NCI-H226 (cell line): Measurements from ENCODE around the gene GBX2.

Source experiments
- DNase-seq: peaks from one replicate; pipeline ENCODE4 v3.0.0-alpha.2; 2015

Gene GBX2

GRCh38 chr2:236168110-236169080 lies at the start of gene GBX2:
Gene GBX2, minus strand, starts transcription at chr2:236168386. Its CDS starts 415 bp downstream, at chr2:236167971.
- peak; percentile 45 for DNase-seq

- no peak for DNase-seq
Observed at GRCh38 chr2:236217926-236218325, 49.7 kb upstream of the GBX2 start.

GRCh38 chr2:236216711-236217110 lies 48.5 kb upstream of the GBX2 start:
- no peak for DNase-seq

GRCh38 chr2:236215761-236216333 lies 47.7 kb upstream of the GBX2 start:
- DNase-seq = no peak

- no peak for DNase-seq
Observed at GRCh38 chr2:236215196-236215595, 47.0 kb upstream of the GBX2 start.

GRCh38 chr2:236214376-236214995 lies 46.3 kb upstream of the GBX2 start:
- DNase-seq = no peak

- no peak for DNase-seq
Observed at GRCh38 chr2:236211296-236211695, 43.1 kb upstream of the GBX2 start.

- DNase-seq = no peak
Observed at GRCh38 chr2:236210536-236210935, 42.4 kb upstream of the GBX2 start.

- DNase-seq = no peak
Observed at GRCh38 chr2:236209996-236210395, 41.8 kb upstream of the GBX2 start.

- DNase-seq = peak; percentile 12
Observed at GRCh38 chr2:236209535-236209934, 41.3 kb upstream of the GBX2 start.

- no peak for DNase-seq
Observed at GRCh38 chr2:236208019-236208926, 40.1 kb upstream of the GBX2 start.

- no peak for DNase-seq
Observed at GRCh38 chr2:236207472-236207871, 39.3 kb upstream of the GBX2 start.

GRCh38 chr2:236205867-236206645 lies 37.9 kb upstream of the GBX2 start:
- DNase-seq = no peak

- no peak for DNase-seq
Observed at GRCh38 chr2:236204953-236205352, 36.8 kb upstream of the GBX2 start.

- no peak for DNase-seq
Observed at GRCh38 chr2:236200378-236200777, 32.2 kb upstream of the GBX2 start.

- DNase-seq = no peak
Observed at GRCh38 chr2:236196366-236196765, 28.2 kb upstream of the GBX2 start.

GRCh38 chr2:236195726-236196125 lies 27.5 kb upstream of the GBX2 start:
- no peak for DNase-seq

GRCh38 chr2:236194786-236195185 lies 26.6 kb upstream of the GBX2 start:
- DNase-seq = no peak

GRCh38 chr2:236193026-236193425 lies 24.8 kb upstream of the GBX2 start:
- no peak for DNase-seq

GRCh38 chr2:236190674-236191073 lies 22.5 kb upstream of the GBX2 start:
- DNase-seq = no peak

- no peak for DNase-seq
Observed at GRCh38 chr2:236184701-236185100, 16.5 kb upstream of the GBX2 start.
